NB4 (cell line): Measurements from ENCODE around the gene BDNF.
"Not testable (repeated sequence)": the region's sequence is repeated elsewhere in the genome, so short reads cannot be mapped to it uniquely, and the experiment has no call there.

Source experiments
- DNase-seq: peaks from one replicate; pipeline ENCODE4 v3.0.0; 2010; ENCODE audit warnings: low read depth
- H3K4me3 ChIP-seq: one replicate; pipeline ENCODE4 v1.5.1; 2011; ENCODE audit warnings: mild to moderate bottlenecking, low read depth, low read length, moderate library complexity
- MYC ChIP-seq: IDR thresholded peaks from 2 replicates; pipeline ENCODE4 v1.6.1; 2011; ENCODE audit warnings: low read depth, low read length
- POLR2A ChIP-seq: IDR thresholded peaks from 2 replicates; pipeline ENCODE4 v1.6.1; 2011; ENCODE audit warnings: mild to moderate bottlenecking; ENCODE audit not compliant: insufficient read length; ENCODE audit errors: extremely low read depth
- TF ChIP-seq, protein P1 (sequence below): IDR thresholded peaks from 2 replicates; pipeline ENCODE4 v1.6.1; 2011; ENCODE audit warnings: low read depth, low read length
- TF ChIP-seq, protein P2 (sequence below): IDR thresholded peaks from one replicate; pipeline ENCODE4 v1.5.1; 2012; ENCODE audit warnings: low read depth, low read length

Gene BDNF

DNA sequence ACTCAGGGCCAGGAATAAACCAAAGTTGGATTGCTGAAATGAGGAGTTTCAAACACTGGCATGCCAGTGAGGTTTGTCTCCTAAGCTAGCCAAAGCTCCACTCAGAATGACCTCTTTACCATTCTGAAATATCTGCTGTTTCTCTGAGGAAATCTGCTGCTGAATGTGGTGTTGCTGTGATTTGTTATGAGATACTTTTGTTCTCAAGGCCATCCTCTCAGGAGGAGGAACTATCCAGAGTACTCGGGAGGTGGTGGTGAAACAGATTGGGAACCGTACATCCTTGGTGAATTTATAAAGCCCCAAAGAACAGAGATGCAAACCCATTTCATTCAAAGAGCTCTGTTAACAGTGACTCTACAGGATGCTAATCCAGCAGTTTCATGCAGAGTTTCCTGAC, 50.5 kb downstream of the BDNF start:
- no peak overlapping the region for H3K4me3 ChIP-seq
- no peak for TF ChIP-seq MYC
- TF ChIP-seq, protein P1, sequence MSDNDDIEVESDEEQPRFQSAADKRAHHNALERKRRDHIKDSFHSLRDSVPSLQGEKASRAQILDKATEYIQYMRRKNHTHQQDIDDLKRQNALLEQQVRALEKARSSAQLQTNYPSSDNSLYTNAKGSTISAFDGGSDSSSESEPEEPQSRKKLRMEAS: no peak
- no peak for DNase-seq

- no peak for DNase-seq
- H3K4me3 ChIP-seq: no peak overlapping the region
- TF ChIP-seq POLR2A (no peak), MYC (no peak)
- TF ChIP-seq, protein P2, sequence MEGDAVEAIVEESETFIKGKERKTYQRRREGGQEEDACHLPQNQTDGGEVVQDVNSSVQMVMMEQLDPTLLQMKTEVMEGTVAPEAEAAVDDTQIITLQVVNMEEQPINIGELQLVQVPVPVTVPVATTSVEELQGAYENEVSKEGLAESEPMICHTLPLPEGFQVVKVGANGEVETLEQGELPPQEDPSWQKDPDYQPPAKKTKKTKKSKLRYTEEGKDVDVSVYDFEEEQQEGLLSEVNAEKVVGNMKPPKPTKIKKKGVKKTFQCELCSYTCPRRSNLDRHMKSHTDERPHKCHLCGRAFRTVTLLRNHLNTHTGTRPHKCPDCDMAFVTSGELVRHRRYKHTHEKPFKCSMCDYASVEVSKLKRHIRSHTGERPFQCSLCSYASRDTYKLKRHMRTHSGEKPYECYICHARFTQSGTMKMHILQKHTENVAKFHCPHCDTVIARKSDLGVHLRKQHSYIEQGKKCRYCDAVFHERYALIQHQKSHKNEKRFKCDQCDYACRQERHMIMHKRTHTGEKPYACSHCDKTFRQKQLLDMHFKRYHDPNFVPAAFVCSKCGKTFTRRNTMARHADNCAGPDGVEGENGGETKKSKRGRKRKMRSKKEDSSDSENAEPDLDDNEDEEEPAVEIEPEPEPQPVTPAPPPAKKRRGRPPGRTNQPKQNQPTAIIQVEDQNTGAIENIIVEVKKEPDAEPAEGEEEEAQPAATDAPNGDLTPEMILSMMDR: no peak
These were observed 51.4 kb downstream of the BDNF start for GRCh38 chr11:27648840-27649239.

GRCh38 chr11:27646051-27646818, 54.0 kb downstream of the BDNF start:
- DNase-seq: no peak
- H3K4me3 ChIP-seq: no peak overlapping the region
- TF ChIP-seq POLR2A: no peak
- TF ChIP-seq, protein P1: no peak
- TF ChIP-seq, protein P2: no peak
- TF ChIP-seq MYC: no peak

GRCh38 chr11:27642954-27643353, 57.3 kb downstream of the BDNF start:
- TF ChIP-seq, protein P2: no peak
- no peak for TF ChIP-seq POLR2A
- TF ChIP-seq MYC: no peak
- DNase-seq: no peak
- no peak overlapping the region for H3K4me3 ChIP-seq

- DNase-seq: no peak
- TF ChIP-seq POLR2A (no peak), MYC (no peak)
- TF ChIP-seq, protein P2: no peak
- TF ChIP-seq, protein P1: no peak
- no peak overlapping the region for H3K4me3 ChIP-seq
These were observed 59.3 kb downstream of the BDNF start for GRCh38 chr11:27640954-27641353.

GRCh38 chr11:27635567-27636037, 64.7 kb downstream of the BDNF start:
- DNase-seq: no peak
- H3K4me3 ChIP-seq: no peak overlapping the region
- no peak for TF ChIP-seq MYC
- no peak for TF ChIP-seq POLR2A
- TF ChIP-seq, protein P2: no peak
- TF ChIP-seq, protein P1: no peak

GRCh38 chr11:27634776-27635175, 65.5 kb downstream of the BDNF start:
- not testable (repeated sequence) for H3K4me3 ChIP-seq

GRCh38 chr11:27634282-27634681, 66.0 kb downstream of the BDNF start:
- DNase-seq, H3K4me3 ChIP-seq: not testable (repeated sequence)

More at GRCh38 chr11:27634776-27635175, 65.5 kb downstream of the BDNF start:
- not testable (repeated sequence) for DNase-seq

DNA sequence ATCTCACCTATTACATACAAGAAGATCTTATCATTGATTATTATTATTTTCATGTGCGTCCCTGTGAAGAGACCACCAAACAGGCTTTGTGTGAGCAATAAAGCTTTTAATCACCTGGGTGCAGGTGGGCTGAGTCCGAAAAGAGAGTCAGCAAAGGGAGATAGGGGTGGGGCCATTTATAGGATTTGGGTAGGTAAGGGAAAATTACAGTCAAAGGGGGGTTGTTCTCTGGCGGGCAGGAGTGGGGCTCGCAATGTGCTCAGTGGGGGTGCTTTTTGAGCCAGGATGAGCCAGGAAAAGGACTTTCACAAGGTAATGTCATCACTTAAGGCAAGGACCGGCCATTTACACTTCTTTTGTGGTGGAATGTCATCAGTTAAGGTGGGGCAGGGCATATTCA, 71.2 kb downstream of the BDNF start:
- not testable (repeated sequence) for H3K4me3 ChIP-seq, DNase-seq
